LNCAP (cell line): Measurements from ENCODE around the gene FBXO40.

Source experiments
- CTCF ChIP-seq: fragments of 450-650 bp; IDR thresholded peaks from 2 replicates; pipeline ENCODE4 v1.5.1; 2017; ENCODE audit warnings: mild to moderate bottlenecking

Gene FBXO40

GRCh38 chr3:121592856-121593702, at the start of gene FBXO40:
FBXO40 (plus strand) TSS chr3:121593379; CDS start chr3:121620576, 27,197 bp downstream.
- TF ChIP-seq CTCF = no peak

- TF ChIP-seq CTCF = no peak
These were observed 48.1 kb upstream of the FBXO40 start for GRCh38 chr3:121545049-121545573.

GRCh38 chr3:121545574-121546455, 47.4 kb upstream of the FBXO40 start, which contains the start of gene POLQ:
POLQ (minus strand) TSS chr3:121545988; CDS start chr3:121545877, 111 bp downstream.
- TF ChIP-seq CTCF = no peak

GRCh38 chr3:121552379-121552778, 40.8 kb upstream of the FBXO40 start:
- TF ChIP-seq CTCF = no peak

GRCh38 chr3:121552797-121553196, 40.4 kb upstream of the FBXO40 start:
- TF ChIP-seq CTCF = no peak

GRCh38 chr3:121557426-121557934, 35.7 kb upstream of the FBXO40 start:
- no peak for TF ChIP-seq CTCF

- TF ChIP-seq CTCF = no peak
These were observed 31.0 kb upstream of the FBXO40 start for GRCh38 chr3:121562148-121562547.
